GM03348 (cell line): ENCODE results near the gene TM9SF3.
"Not testable (repeated sequence)": the region's sequence is repeated elsewhere in the genome, so short reads cannot be mapped to it uniquely, and the experiment has no call there.

Experiments
- DNase-seq: peaks from one replicate; pipeline ENCODE4 v3.0.0; 2012; ENCODE audit warnings: low spot score

Gene TM9SF3

GRCh38 chr10:96598846-96599245 lies 12.0 kb upstream of the TM9SF3 start:
- DNase-seq = no peak

- no peak for DNase-seq
Observed at GRCh38 chr10:96596422-96597407, 9.9 kb upstream of the TM9SF3 start.

GRCh38 chr10:96595741-96596140 lies 8.9 kb upstream of the TM9SF3 start:
- no peak for DNase-seq

- no peak for DNase-seq
Observed at GRCh38 chr10:96591946-96592345, 5.1 kb upstream of the TM9SF3 start.

- DNase-seq = no peak
Observed at GRCh38 chr10:96588616-96589419, 2.0 kb upstream of the TM9SF3 start.

GRCh38 chr10:96588060-96588554 lies 1.3 kb upstream of the TM9SF3 start:
- DNase-seq = no peak

GRCh38 chr10:96587264-96588059 lies 650 bp upstream of the TM9SF3 start:
- no peak for DNase-seq

- no peak for DNase-seq
Observed at GRCh38 chr10:96585736-96586418, 935 bp downstream of the TM9SF3 start.

- DNase-seq = no peak
Observed at GRCh38 chr10:96584474-96584873, 2.3 kb downstream of the TM9SF3 start.

GRCh38 chr10:96584035-96584434 lies 2.8 kb downstream of the TM9SF3 start:
- DNase-seq = no peak

- no peak for DNase-seq
Observed at GRCh38 chr10:96579133-96579532, 7.7 kb downstream of the TM9SF3 start.

GRCh38 chr10:96578633-96579032 lies 8.2 kb downstream of the TM9SF3 start:
- DNase-seq = no peak

- DNase-seq = no peak
Observed at GRCh38 chr10:96578022-96578421, 8.8 kb downstream of the TM9SF3 start.

GRCh38 chr10:96577069-96577468 lies 9.7 kb downstream of the TM9SF3 start:
- no peak for DNase-seq

- no peak for DNase-seq
Observed at GRCh38 chr10:96576277-96576980, 10.4 kb downstream of the TM9SF3 start.

GRCh38 chr10:96574564-96574963 lies 12.2 kb downstream of the TM9SF3 start:
- not testable (repeated sequence) for DNase-seq

- DNase-seq = no peak
Observed at GRCh38 chr10:96573036-96573435, 13.8 kb downstream of the TM9SF3 start.

- DNase-seq = no peak
Observed at GRCh38 chr10:96570983-96571964, 15.5 kb downstream of the TM9SF3 start.

GRCh38 chr10:96570511-96570910 lies 16.3 kb downstream of the TM9SF3 start:
- no peak for DNase-seq
